HG03097 (cell line): ENCODE results near the gene NASP.

Experiments used
- ATAC-seq: cut with Tn5 transposase; IDR thresholded peaks from one replicate; pipeline ENCODE4 v1.9.1; 2021; ENCODE audit not compliant: unreplicated experiment, low FRiP score

Gene NASP

GRCh38 chr1:45658171-45658570 is 74.3 kb downstream of the NASP start:
- ATAC-seq, result no peak

GRCh38 chr1:45659222-45659621 is 75.4 kb downstream of the NASP start:
- no peak for ATAC-seq

- no peak for ATAC-seq
Observed at GRCh38 chr1:45660336-45660735, 76.5 kb downstream of the NASP start.

GRCh38 chr1:45666836-45667235 is 83.0 kb downstream of the NASP start:
- ATAC-seq, result no peak

- no peak for ATAC-seq
Observed at GRCh38 chr1:45667321-45668111, 83.7 kb downstream of the NASP start.
